ENCODE data around the gene NLRP6.
"Not testable (repeated sequence)": the region's sequence is repeated elsewhere in the genome, so short reads cannot be mapped to it uniquely, and the experiment has no call there.

The NLRP6 gene

GRCh38 chr11:294780-295179 lies 16.6 kb downstream of the NLRP6 start:
- no peak for DNase-seq

- no peak for DNase-seq
Observed at GRCh38 chr11:295351-296170, 17.4 kb downstream of the NLRP6 start.

GRCh38 chr11:296171-297050 lies 18.2 kb downstream of the NLRP6 start:
- no peak for DNase-seq

GRCh38 chr11:297051-297585 lies 18.9 kb downstream of the NLRP6 start:
- no peak for DNase-seq

GRCh38 chr11:297586-298405 lies 19.6 kb downstream of the NLRP6 start:
- DNase-seq = no peak

- no peak for DNase-seq
Observed at GRCh38 chr11:298406-299065, 20.3 kb downstream of the NLRP6 start.

- no peak for DNase-seq
Observed at GRCh38 chr11:299081-299891, 21.1 kb downstream of the NLRP6 start, which contains the start of gene IFITM5. Gene IFITM5 (minus strand): TSS chr11:299526. CDS start chr11:299490, 36 bp downstream.

- no peak for DNase-seq
Observed at GRCh38 chr11:299951-300735, 21.9 kb downstream of the NLRP6 start.

- no peak for DNase-seq
Observed at GRCh38 chr11:303363-303762, 25.2 kb downstream of the NLRP6 start.

GRCh38 chr11:304061-304506 lies 25.9 kb downstream of the NLRP6 start:
- no peak for DNase-seq

GRCh38 chr11:304915-305843 lies 27.0 kb downstream of the NLRP6 start:
- peak; percentile 76 for DNase-seq

- DNase-seq = no peak
Observed at GRCh38 chr11:305844-306211, 27.6 kb downstream of the NLRP6 start.

- DNase-seq = no peak
Observed at GRCh38 chr11:306645-307371, 28.6 kb downstream of the NLRP6 start.

GRCh38 chr11:307766-308708 lies 29.8 kb downstream of the NLRP6 start, which contains the start of gene IFITM2:
Gene IFITM2 (plus strand): TSS chr11:307816. CDS start chr11:308193, 377 bp downstream.
- DNase-seq = peak; percentile 91

GRCh38 chr11:308740-309665 lies 30.8 kb downstream of the NLRP6 start:
- DNase-seq = not testable (repeated sequence)

Measured in fibroblast of skin of right biceps (primary cell).